Mesodermal cell (in vitro differentiated cells): Measurements from ENCODE around the gene TMCC1.
A peak's percentile ranks its signal among the peaks of the same experiment; 100 is the strongest.

Experiments
- H3K27ac ChIP-seq: 2 replicates; pipeline ENCODE4 v1.7.0; 2013; ENCODE audit warnings: mild to moderate bottlenecking, low read depth, low read length, moderate library complexity; ENCODE audit not compliant: severe bottlenecking
- H3K36me3 ChIP-seq: 2 replicates; pipeline ENCODE4 v1.7.1; 2013; ENCODE audit warnings: mild to moderate bottlenecking, low read length, moderate library complexity; ENCODE audit not compliant: control insufficient read depth, insufficient read depth
- H3K4me1 ChIP-seq: one replicate; pipeline ENCODE4 v1.7.1; 2013; ENCODE audit warnings: mild to moderate bottlenecking, low read length; ENCODE audit not compliant: insufficient read depth, control insufficient read depth, poor library complexity, severe bottlenecking
- H3K4me3 ChIP-seq: 2 replicates; pipeline ENCODE4 v1.7.0; 2013; ENCODE audit warnings: low read length, control low read depth, mild to moderate bottlenecking; ENCODE audit not compliant: insufficient read depth, poor library complexity, severe bottlenecking; ENCODE audit errors: extremely low read depth
- H3K9me3 ChIP-seq: 2 replicates; pipeline ENCODE4 v1.7.1; 2013; ENCODE audit warnings: mild to moderate bottlenecking, low read length, moderate library complexity; ENCODE audit not compliant: control insufficient read depth
- WGBS, 2 experiments: methylation state at CpG; one replicate each; pipeline ENCODE4 v1.1.5; 2013; ENCODE audit warnings: missing lambda C conversion rate in 2 of 2; ENCODE audit not compliant: insufficient coverage in 2 of 2; 5-methylcytosine and 5-hydroxymethylcytosine counted together

The TMCC1 gene

DNA sequence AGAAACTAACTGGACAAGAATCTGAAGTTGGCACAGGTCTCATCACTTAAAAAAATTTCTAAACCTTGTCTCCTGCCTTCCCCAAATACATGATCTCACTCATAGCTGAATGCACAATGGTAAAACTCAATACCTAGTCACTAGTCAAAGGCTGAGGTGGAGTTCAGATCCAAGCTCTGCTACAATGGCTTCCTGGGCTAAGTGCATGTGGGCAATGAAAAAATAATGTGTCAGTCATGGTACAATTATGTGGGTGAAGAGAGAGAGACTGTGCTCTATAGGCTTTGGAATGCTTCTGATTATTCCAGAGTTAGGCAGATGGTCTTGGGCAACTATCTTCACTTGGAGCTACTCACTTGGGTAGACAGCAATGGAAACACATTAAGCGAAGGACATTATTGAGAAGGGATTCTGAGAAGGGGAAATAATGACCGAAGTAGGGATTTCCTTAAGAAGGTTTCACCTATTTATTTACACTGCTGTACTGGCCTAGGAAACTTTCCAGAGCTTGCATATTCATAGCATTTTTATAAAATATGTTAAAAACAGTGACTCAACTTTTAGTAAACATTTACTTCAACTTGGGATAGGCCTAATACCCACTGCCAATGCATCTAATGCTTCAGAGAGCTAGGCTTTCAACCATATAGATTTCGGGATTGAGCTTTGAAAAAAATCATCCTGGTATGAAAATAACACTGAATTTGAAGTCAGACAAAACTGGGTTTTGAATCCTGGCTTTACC, 228.3 kb downstream of the TMCC1 start:
- Histone ChIP-seq H3K4me3 (no peak overlapping the region), H3K36me3 (peaks cover 11% of the 10 kb centered on the region), H3K9me3 (no peaks in the 10 kb centered on the region), H3K4me1 (peaks cover 16% of the 10 kb centered on the region), H3K27ac (no peak overlapping the region)
- WGBS, 2 experiments, result 86 to 100% methylated on average over 1 of the region's 3 CpGs

DNA sequence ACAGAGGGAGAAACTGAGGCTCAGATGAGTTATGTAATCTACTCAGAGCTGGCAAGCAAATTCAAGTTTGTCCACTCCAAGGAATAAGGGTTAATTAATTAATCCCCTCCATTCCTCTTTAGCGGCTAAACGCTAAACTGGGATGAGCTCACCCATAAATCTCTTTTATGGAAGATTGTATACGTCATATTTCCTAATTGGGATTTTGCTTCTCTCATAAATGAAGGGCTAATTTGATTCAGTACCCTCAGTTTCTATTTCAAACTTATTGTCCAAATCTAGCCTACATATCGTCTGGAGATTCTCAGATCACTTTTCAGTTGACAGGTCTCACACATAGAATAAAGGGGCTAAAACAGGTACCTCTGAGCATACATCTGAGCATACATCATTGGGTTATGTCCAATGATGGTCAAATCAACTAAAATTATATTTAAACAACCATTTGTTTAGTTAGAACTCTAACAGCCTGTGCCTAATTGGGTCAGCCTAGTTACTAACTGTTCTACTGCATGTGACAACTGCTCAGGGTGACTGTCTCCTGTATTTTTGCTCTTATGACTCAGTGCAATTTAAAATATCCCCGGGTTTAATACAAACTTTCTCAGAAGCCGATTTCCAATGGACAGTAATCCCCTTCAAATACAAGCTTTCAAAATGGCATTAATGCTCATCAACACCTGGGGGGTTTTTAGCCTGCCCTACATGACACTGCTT, 229.4 kb downstream of the TMCC1 start:
- 89 to 94% methylated on average over 2 to 4 of the region's 6 CpGs for WGBS, 2 experiments
- H3K4me3 ChIP-seq, result no peak overlapping the region
- no peaks in the 10 kb centered on the region for H3K9me3 ChIP-seq
- H3K4me1 ChIP-seq, result peaks cover 16% of the 10 kb centered on the region
- H3K27ac ChIP-seq, result no peak overlapping the region
- peaks cover under 1% of the 10 kb centered on the region for H3K36me3 ChIP-seq

DNA sequence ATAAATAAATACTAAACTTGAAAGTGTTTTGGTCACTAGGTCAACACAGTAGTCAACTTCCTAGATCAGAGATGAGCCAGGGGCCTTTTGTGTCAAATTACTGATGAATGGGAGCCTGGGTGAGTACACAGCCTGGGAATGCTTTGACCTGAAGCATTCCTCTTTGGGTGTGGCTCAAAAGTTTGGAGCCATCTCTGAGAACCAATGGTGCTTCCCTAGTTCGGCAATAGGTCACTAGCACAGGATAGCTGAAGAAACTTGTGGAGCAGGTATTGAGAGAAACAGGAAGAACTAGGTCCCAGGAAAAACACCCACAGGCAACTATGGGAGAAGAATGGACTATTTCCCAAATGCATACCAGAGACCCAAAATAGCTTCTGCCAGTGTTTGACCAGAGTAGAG, 230.5 kb downstream of the TMCC1 start:
- H3K9me3 ChIP-seq, result no peaks in the 10 kb centered on the region
- peaks cover 16% of the 10 kb centered on the region for H3K4me1 ChIP-seq
- WGBS, 2 experiments, result no CpG with 5 or more reads among the region's 1 CpG
- no peak overlapping the region for H3K4me3 ChIP-seq
- H3K36me3 ChIP-seq, result no peaks in the 10 kb centered on the region
- H3K27ac ChIP-seq, result no peak overlapping the region

DNA sequence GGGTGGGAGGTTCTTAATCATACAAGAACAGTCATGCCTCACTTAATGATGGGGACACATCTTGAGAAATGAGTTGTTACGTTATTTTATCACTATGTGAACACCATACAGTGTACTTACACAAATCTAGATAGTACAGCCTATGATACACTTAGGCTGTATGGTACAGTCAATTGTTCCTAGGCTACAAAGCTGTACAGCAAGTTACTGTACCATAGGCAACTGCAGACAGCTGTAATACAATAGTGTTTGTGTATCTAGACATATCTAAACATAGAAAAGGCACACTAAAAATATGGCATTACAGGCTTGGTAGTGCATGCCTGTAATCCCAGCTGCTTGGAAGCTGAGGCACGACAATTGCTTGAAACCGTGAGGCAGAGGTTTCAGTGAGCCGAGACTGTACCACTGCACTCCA, 231.3 kb downstream of the TMCC1 start:
- 95 to 100% methylated on average over 2 to 3 of the region's 4 CpGs for WGBS, 2 experiments
- no peak overlapping the region for H3K27ac ChIP-seq
- no peaks in the 10 kb centered on the region for H3K36me3 ChIP-seq
- H3K4me3 ChIP-seq, result no peak overlapping the region
- H3K4me1 ChIP-seq, result peaks cover 17% of the 10 kb centered on the region
- no peaks in the 10 kb centered on the region for H3K9me3 ChIP-seq

DNA sequence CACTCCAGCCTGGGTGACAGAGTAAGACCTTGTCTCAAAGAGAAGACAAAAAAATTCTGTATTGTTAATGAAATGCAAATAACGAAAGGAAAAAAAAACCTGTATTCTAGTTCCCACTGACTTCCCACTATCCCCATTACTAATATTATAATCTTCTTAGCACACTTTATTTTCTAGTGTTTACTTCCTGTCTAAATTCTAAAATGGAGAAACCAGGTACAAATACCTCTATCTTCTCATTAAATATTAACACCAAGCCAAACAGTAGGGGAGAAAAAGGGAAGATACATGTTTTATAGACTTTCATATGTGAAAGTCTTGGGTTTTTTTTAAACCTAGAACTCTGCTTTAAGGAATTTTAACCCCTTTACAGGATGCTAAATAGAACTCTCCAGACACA, 231.7 kb downstream of the TMCC1 start:
- no CpG with 5 or more reads among the region's 1 CpG for WGBS, 2 experiments
- H3K27ac ChIP-seq, result no peak overlapping the region
- no peak overlapping the region for H3K4me3 ChIP-seq
- peaks cover 22% of the 10 kb centered on the region for H3K4me1 ChIP-seq
- no peaks in the 10 kb centered on the region for H3K9me3 ChIP-seq
- no peaks in the 10 kb centered on the region for H3K36me3 ChIP-seq

DNA sequence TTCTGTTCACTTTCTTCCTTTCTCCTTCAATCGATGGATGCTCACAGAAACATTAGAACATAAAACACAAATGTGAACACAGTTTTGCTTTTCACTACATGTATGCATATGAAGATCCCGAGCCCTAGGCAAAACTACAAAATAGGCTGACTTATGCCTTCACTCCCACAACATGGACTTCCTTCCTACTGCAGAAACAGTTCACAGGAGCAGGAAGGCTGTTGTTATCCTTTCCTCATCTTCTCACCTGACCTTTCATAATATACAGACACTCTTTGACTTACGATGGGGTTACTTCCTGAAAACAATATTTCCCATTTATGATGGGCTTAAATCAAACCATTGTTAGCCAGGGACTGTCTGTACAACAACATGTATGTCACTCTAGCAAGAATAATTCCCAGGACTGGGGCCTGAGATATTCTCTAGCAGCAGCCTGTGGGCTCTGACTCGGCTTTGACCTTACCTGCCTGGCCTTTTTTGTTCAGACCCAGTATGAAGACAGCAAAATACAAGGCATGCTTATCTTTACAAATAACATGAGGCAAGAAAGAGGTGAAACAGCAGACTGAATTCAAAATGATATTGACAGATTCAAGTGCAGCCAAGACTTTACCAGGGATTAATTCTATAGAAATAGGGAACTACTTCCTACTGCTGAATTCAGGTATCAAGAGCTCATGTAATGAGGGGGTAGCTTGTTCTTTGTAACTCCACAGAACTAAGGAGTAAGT, 235.2 kb downstream of the TMCC1 start:
- H3K9me3 ChIP-seq, result no peaks in the 10 kb centered on the region
- peaks cover 16% of the 10 kb centered on the region for H3K4me1 ChIP-seq
- peak overlapping the region; percentile 47 for H3K27ac ChIP-seq
- no peak overlapping the region for H3K4me3 ChIP-seq
- 88 to 100% methylated on average over 3 of the region's 4 CpGs for WGBS, 2 experiments
- H3K36me3 ChIP-seq, result peaks cover 13% of the 10 kb centered on the region

DNA sequence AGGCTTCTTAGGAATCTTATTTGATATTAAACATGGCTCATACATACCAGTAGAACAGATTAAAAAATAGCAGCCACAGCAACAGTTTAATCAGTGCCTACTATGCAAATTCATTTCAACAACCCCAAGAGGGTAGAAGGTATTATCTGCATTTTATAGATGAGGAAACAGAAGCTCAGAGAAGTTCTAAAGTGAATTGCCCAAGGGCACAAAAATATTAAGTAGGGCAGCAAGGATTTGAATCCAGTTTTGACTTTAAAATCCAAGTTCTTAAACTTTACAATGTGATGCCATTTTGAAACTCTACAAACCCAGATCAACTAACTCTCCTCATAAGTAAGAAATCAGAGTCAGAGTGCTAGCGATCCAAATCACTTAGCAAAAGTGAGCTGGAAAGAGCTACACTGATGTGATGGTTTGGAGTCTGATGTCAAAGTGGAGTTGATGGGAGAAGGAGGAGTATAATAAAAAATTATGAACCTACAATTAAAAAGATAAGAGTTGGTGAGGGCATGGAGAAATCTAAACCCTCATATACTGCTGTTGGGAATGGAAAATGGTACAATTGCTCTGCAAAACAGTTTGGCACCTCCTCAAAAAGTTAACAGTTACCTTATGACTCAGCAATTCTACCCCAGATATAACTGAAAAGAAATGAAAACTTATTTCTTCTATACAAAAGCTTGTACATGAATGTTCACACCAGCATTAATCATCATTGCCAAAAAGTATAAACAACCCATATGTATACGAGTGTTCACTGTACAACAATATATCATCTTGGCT, 236.1 kb downstream of the TMCC1 start:
- peaks cover 9% of the 10 kb centered on the region for H3K4me1 ChIP-seq
- no peaks in the 10 kb centered on the region for H3K9me3 ChIP-seq
- no peak overlapping the region for H3K4me3 ChIP-seq
- peaks cover 13% of the 10 kb centered on the region for H3K36me3 ChIP-seq
- H3K27ac ChIP-seq, result peak overlapping the region; percentile 54
- WGBS, 2 experiments, result 100% methylated on average over 1 of the region's 2 CpGs

DNA sequence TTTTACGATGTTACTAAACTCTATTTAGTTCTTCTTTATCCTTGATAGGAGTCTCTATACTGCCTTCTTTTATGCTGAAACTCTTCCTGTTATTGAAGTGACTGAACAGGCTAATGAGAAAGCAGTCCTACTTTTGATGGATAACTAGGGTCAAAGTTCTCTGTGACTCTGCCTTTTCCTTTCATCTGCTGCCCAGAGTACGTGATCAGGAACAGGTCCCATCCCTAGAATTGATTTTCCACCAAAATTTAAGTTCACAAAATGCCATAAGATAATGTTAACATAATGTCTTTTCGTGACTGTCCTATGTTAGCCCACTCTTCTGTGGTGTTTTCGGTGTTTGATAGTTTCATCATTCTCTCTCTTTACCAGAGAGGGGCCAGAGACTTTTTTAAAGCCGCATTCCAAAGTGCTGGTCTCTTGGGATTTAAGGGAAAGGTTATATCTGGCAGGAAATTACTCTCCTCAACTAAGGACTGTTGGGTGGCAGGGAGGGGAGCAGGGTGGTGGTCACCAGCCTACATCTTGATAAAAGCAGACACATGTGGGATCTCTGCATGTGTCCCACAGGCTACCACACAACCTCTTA, 236.8 kb downstream of the TMCC1 start:
- H3K27ac ChIP-seq, result peak overlapping the region; percentile 54
- H3K4me1 ChIP-seq, result peaks cover 16% of the 10 kb centered on the region
- H3K36me3 ChIP-seq, result peaks cover 13% of the 10 kb centered on the region
- no peak overlapping the region for H3K4me3 ChIP-seq
- WGBS, 2 experiments, result 33 to 93% methylated on average over 1 to 2 of the region's 5 CpGs
- no peaks in the 10 kb centered on the region for H3K9me3 ChIP-seq

DNA sequence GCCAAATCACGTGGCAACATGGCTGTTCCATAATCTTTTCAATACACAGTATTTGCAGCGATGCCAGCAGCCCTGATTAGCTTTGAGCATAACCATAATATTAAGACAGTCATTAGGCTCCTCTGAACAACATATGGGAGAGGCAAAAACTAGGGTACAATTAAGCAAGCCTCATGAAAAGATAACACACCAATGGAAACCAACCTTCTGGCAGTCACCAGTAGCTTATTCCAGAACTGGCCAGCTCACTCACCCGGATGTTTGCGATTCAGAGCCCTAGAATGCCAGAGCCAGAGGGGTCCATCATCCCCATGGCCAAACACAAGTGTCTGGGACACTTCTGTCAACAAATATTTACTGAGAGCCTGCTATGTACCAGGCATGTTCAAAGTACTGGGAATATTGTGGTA, 238.2 kb downstream of the TMCC1 start:
- Histone ChIP-seq H3K36me3 (peaks cover 20% of the 10 kb centered on the region), H3K4me1 (peaks cover 28% of the 10 kb centered on the region), H3K4me3 (no peak overlapping the region), H3K27ac (no peak overlapping the region), H3K9me3 (no peaks in the 10 kb centered on the region)
- 100% methylated on average over 3 to 4 of the region's 4 CpGs for WGBS, 2 experiments

DNA sequence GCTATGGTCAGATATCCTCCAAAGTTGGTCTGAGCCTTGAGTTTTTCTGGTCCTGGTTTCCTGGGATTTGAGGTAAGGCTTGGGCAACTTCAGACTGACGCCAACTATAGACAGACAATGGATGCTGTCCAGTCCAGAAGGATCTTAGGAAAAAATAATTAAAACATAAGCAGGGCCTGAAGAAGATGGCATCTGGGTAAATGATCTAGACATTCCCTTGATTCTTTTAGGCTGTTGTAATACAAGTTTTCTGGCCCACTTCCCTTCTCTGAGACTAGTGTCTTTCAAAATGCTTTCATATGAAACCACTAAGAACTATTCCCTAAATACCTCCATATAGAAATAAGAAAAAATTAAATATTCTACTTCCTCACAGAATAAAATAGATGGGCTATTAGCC, 239.4 kb downstream of the TMCC1 start:
- Histone ChIP-seq H3K4me3 (no peak overlapping the region), H3K4me1 (peaks cover 31% of the 10 kb centered on the region), H3K36me3 (peaks cover 22% of the 10 kb centered on the region), H3K9me3 (no peaks in the 10 kb centered on the region), H3K27ac (no peak overlapping the region)
- 100% methylated on average over 1 of the region's 1 CpG for WGBS, 2 experiments
